ENCODE data around the gene OS9. TPM values are rescaled to one million over a fixed set of nuclear protein-coding genes. Genes with fewer than 3 reads are reported as not detected.
A peak's percentile ranks its signal among the peaks of the same experiment; 100 is the strongest.
"Not testable (repeated sequence)": the region's sequence is repeated elsewhere in the genome, so short reads cannot be mapped to it uniquely, and the experiment has no call there.

Gene OS9
- total and polyA plus RNA-seq, 5 donors from 2014 or later: 59.2 to 151 (median 66.5) TPM

- H3K27me3 ChIP-seq (ENCODE audit: control insufficient read depth, insufficient read depth, low read length); H3K9me3 Mint-ChIP-seq; H3K4me1 ChIP-seq (ENCODE audit: control insufficient read depth, insufficient read depth, low read length, poor library complexity, severe bottlenecking); H3K27ac Mint-ChIP-seq; H3K27ac ChIP-seq (ENCODE audit: insufficient read depth, low read length, poor library complexity, severe bottlenecking); ATAC-seq (ENCODE audit: low read depth in 2 of 2); H3K4me3 Mint-ChIP-seq; H3K9me3 ChIP-seq (ENCODE audit: control insufficient read depth in 2 of 2, low read length in 2 of 2); DNase-seq; H3K36me3 Mint-ChIP-seq; H3K4me1 Mint-ChIP-seq; H3K36me3 ChIP-seq (ENCODE audit: control insufficient read depth, insufficient read depth, low read length); H3K4me3 ChIP-seq (ENCODE audit: low read depth, low read length): not testable (repeated sequence)
- peaks cover 23% of the 10 kb centered on the region for H3K27me3 Mint-ChIP-seq
Measured at GRCh38 chr12:57677947-57678346, 16.0 kb upstream of the OS9 start.

GRCh38 chr12:57679697-57680096 lies 14.2 kb upstream of the OS9 start:
- Histone ChIP-seq H3K4me1 (ENCODE audit: control insufficient read depth, insufficient read depth, low read length, poor library complexity, severe bottlenecking) (no peaks in the 10 kb centered on the region), H3K9me3 (ENCODE audit: control insufficient read depth in 2 of 2, low read length in 2 of 2) (peaks cover 0 to 6% of the 10 kb centered on the region in 2 experiments), H3K27me3 (ENCODE audit: control insufficient read depth, insufficient read depth, low read length) (peaks cover 8% of the 10 kb centered on the region), H3K27ac (ENCODE audit: insufficient read depth, low read length, poor library complexity, severe bottlenecking) (no peak overlapping the region), H3K4me3 (ENCODE audit: low read depth, low read length) (no peak overlapping the region), H3K36me3 (ENCODE audit: control insufficient read depth, insufficient read depth, low read length) (no peaks in the 10 kb centered on the region)
- DNase-seq (no peak), ATAC-seq (ENCODE audit: low read depth in 2 of 2) (no peak)
- H3K9me3 Mint-ChIP-seq: peaks cover 0 to 8% (median 1%) of the 10 kb centered on the region in 7 donors
- H3K36me3 Mint-ChIP-seq: no peaks in the 10 kb centered on the region
- peaks cover 33% of the 10 kb centered on the region for H3K27me3 Mint-ChIP-seq
- H3K4me1 Mint-ChIP-seq: no peaks in the 10 kb centered on the region
- no peak overlapping the region for H3K27ac Mint-ChIP-seq
- no peak overlapping the region for H3K4me3 Mint-ChIP-seq

- no peak overlapping the region for H3K4me3 ChIP-seq (ENCODE audit: low read depth, low read length)
- H3K27ac ChIP-seq (ENCODE audit: insufficient read depth, low read length, poor library complexity, severe bottlenecking): no peak overlapping the region
- ATAC-seq (ENCODE audit: low read depth in 2 of 2) (no peak), DNase-seq (no peak)
- Mint-ChIP-seq H3K27ac (no peak overlapping the region), H3K4me1 (peaks cover 0 to under 1% (median 0%) of the 10 kb centered on the region in 4 donors), H3K27me3 (peaks cover 67% of the 10 kb centered on the region), H3K9me3 (peaks cover 0 to 4% (median 0%) of the 10 kb centered on the region in 7 donors), H3K4me3 (no peak overlapping the region), H3K36me3 (no peaks in the 10 kb centered on the region)
- no peaks in the 10 kb centered on the region for H3K36me3 ChIP-seq (ENCODE audit: control insufficient read depth, insufficient read depth, low read length)
- no peaks in the 10 kb centered on the region for H3K4me1 ChIP-seq (ENCODE audit: control insufficient read depth, insufficient read depth, low read length, poor library complexity, severe bottlenecking)
- no peaks in the 10 kb centered on the region for H3K9me3 ChIP-seq (ENCODE audit: control insufficient read depth in 2 of 2, low read length in 2 of 2)
- peaks cover 40% of the 10 kb centered on the region for H3K27me3 ChIP-seq (ENCODE audit: control insufficient read depth, insufficient read depth, low read length)
Measured at GRCh38 chr12:57687862-57688261, 6.1 kb upstream of the OS9 start.

GRCh38 chr12:57688931-57689330 lies 5.0 kb upstream of the OS9 start:
- H3K4me3 ChIP-seq (ENCODE audit: low read depth, low read length): no peak overlapping the region
- H3K27ac ChIP-seq (ENCODE audit: insufficient read depth, low read length, poor library complexity, severe bottlenecking): no peak overlapping the region
- peaks cover 0 to 2% (median 0%) of the 10 kb centered on the region in 4 donors for H3K4me1 Mint-ChIP-seq
- DNase-seq: no peak
- H3K27me3 ChIP-seq (ENCODE audit: control insufficient read depth, insufficient read depth, low read length): peaks cover 37% of the 10 kb centered on the region
- no peak for ATAC-seq (ENCODE audit: low read depth in 2 of 2)
- H3K27me3 Mint-ChIP-seq: peaks cover 61% of the 10 kb centered on the region
- H3K27ac Mint-ChIP-seq: peak overlapping the region in 1 of 3 donors; percentile 43
- H3K9me3 ChIP-seq (ENCODE audit: control insufficient read depth in 2 of 2, low read length in 2 of 2): no peaks in the 10 kb centered on the region
- no peaks in the 10 kb centered on the region for H3K36me3 ChIP-seq (ENCODE audit: control insufficient read depth, insufficient read depth, low read length)
- no peaks in the 10 kb centered on the region for H3K36me3 Mint-ChIP-seq
- no peaks in the 10 kb centered on the region for H3K4me1 ChIP-seq (ENCODE audit: control insufficient read depth, insufficient read depth, low read length, poor library complexity, severe bottlenecking)
- H3K4me3 Mint-ChIP-seq: no peak overlapping the region
- H3K9me3 Mint-ChIP-seq: peaks cover 0 to 4% (median 0%) of the 10 kb centered on the region in 7 donors

GRCh38 chr12:57692500-57692899 lies 1.4 kb upstream of the OS9 start:
- H3K4me1 ChIP-seq (ENCODE audit: control insufficient read depth, insufficient read depth, low read length, poor library complexity, severe bottlenecking): peaks cover 13% of the 10 kb centered on the region
- peaks cover 36% of the 10 kb centered on the region for H3K27me3 Mint-ChIP-seq
- no peak overlapping the region for H3K27ac Mint-ChIP-seq
- peaks cover 0 to 13% (median 8%) of the 10 kb centered on the region in 4 donors for H3K4me1 Mint-ChIP-seq
- no peaks in the 10 kb centered on the region for H3K9me3 ChIP-seq (ENCODE audit: control insufficient read depth in 2 of 2, low read length in 2 of 2)
- peaks cover 17% of the 10 kb centered on the region for H3K36me3 ChIP-seq (ENCODE audit: control insufficient read depth, insufficient read depth, low read length)
- no peak for DNase-seq
- no peak overlapping the region for H3K27ac ChIP-seq (ENCODE audit: insufficient read depth, low read length, poor library complexity, severe bottlenecking)
- no peak overlapping the region for H3K4me3 ChIP-seq (ENCODE audit: low read depth, low read length)
- peaks cover 0 to 2% (median 0%) of the 10 kb centered on the region in 7 donors for H3K9me3 Mint-ChIP-seq
- peaks cover 9% of the 10 kb centered on the region for H3K36me3 Mint-ChIP-seq
- peaks cover 12% of the 10 kb centered on the region for H3K27me3 ChIP-seq (ENCODE audit: control insufficient read depth, insufficient read depth, low read length)
- ATAC-seq (ENCODE audit: low read depth in 2 of 2): no peak
- no peak overlapping the region for H3K4me3 Mint-ChIP-seq

GRCh38 chr12:57693317-57693658 lies 644 bp upstream of the OS9 start:
- DNase-seq (no peak), ATAC-seq (ENCODE audit: low read depth in 2 of 2) (no peak)
- peaks cover 7% of the 10 kb centered on the region for H3K27me3 ChIP-seq (ENCODE audit: control insufficient read depth, insufficient read depth, low read length)
- Mint-ChIP-seq H3K27me3 (peaks cover 28% of the 10 kb centered on the region), H3K4me3 (no peak overlapping the region), H3K9me3 (peaks cover 0 to 2% (median 0%) of the 10 kb centered on the region in 7 donors), H3K27ac (no peak overlapping the region), H3K4me1 (peaks cover 0 to 18% (median 10%) of the 10 kb centered on the region in 4 donors), H3K36me3 (peaks cover 17% of the 10 kb centered on the region)
- peak overlapping the region; percentile 60 for H3K4me3 ChIP-seq (ENCODE audit: low read depth, low read length)
- peaks cover 13% of the 10 kb centered on the region for H3K4me1 ChIP-seq (ENCODE audit: control insufficient read depth, insufficient read depth, low read length, poor library complexity, severe bottlenecking)
- peaks cover 22% of the 10 kb centered on the region for H3K36me3 ChIP-seq (ENCODE audit: control insufficient read depth, insufficient read depth, low read length)
- peak overlapping the region; percentile 65 for H3K27ac ChIP-seq (ENCODE audit: insufficient read depth, low read length, poor library complexity, severe bottlenecking)
- no peaks in the 10 kb centered on the region for H3K9me3 ChIP-seq (ENCODE audit: control insufficient read depth in 2 of 2, low read length in 2 of 2)

- DNase-seq (no peak), ATAC-seq (ENCODE audit: low read depth in 2 of 2) (no peak)
- H3K36me3 Mint-ChIP-seq: peaks cover 28% of the 10 kb centered on the region
- no peaks in the 10 kb centered on the region for H3K9me3 ChIP-seq (ENCODE audit: control insufficient read depth in 2 of 2, low read length in 2 of 2)
- H3K4me1 ChIP-seq (ENCODE audit: control insufficient read depth, insufficient read depth, low read length, poor library complexity, severe bottlenecking): peaks cover 13% of the 10 kb centered on the region
- H3K4me3 Mint-ChIP-seq: no peak overlapping the region
- no peak overlapping the region for H3K27ac Mint-ChIP-seq
- no peaks in the 10 kb centered on the region for H3K27me3 ChIP-seq (ENCODE audit: control insufficient read depth, insufficient read depth, low read length)
- peaks cover 0 to 2% (median 0%) of the 10 kb centered on the region in 7 donors for H3K9me3 Mint-ChIP-seq
- peaks cover 19% of the 10 kb centered on the region for H3K27me3 Mint-ChIP-seq
- H3K4me3 ChIP-seq (ENCODE audit: low read depth, low read length): peak overlapping the region; percentile 90
- peaks cover 31% of the 10 kb centered on the region for H3K36me3 ChIP-seq (ENCODE audit: control insufficient read depth, insufficient read depth, low read length)
- H3K27ac ChIP-seq (ENCODE audit: insufficient read depth, low read length, poor library complexity, severe bottlenecking): peak overlapping the region; percentile 72
- peaks cover 5 to 28% (median 19%) of the 10 kb centered on the region in 4 donors for H3K4me1 Mint-ChIP-seq
Measured at GRCh38 chr12:57694459-57695019, 607 bp downstream of the OS9 start.

GRCh38 chr12:57695770-57696432 lies 2.0 kb downstream of the OS9 start:
- Histone ChIP-seq H3K9me3 (ENCODE audit: control insufficient read depth in 2 of 2, low read length in 2 of 2) (no peaks in the 10 kb centered on the region), H3K4me3 (ENCODE audit: low read depth, low read length) (no peak overlapping the region), H3K27me3 (ENCODE audit: control insufficient read depth, insufficient read depth, low read length) (no peaks in the 10 kb centered on the region), H3K36me3 (ENCODE audit: control insufficient read depth, insufficient read depth, low read length) (peaks cover 35% of the 10 kb centered on the region), H3K4me1 (ENCODE audit: control insufficient read depth, insufficient read depth, low read length, poor library complexity, severe bottlenecking) (peaks cover 13% of the 10 kb centered on the region), H3K27ac (ENCODE audit: insufficient read depth, low read length, poor library complexity, severe bottlenecking) (no peak overlapping the region)
- H3K9me3 Mint-ChIP-seq: peaks cover 0 to 2% (median 0%) of the 10 kb centered on the region in 7 donors
- ATAC-seq (ENCODE audit: low read depth in 2 of 2) (no peak), DNase-seq (no peak)
- peaks cover 14% of the 10 kb centered on the region for H3K27me3 Mint-ChIP-seq
- H3K4me1 Mint-ChIP-seq: peaks cover 5 to 32% (median 26%) of the 10 kb centered on the region in 4 donors
- peaks cover 40% of the 10 kb centered on the region for H3K36me3 Mint-ChIP-seq
- H3K27ac Mint-ChIP-seq: no peak overlapping the region
- peak overlapping the region; percentile 15 to 68 (median 41) for H3K4me3 Mint-ChIP-seq

Data from CD4-positive, CD25-positive, alpha-beta regulatory T cell (primary cell).